ENCODE measurements around the gene KIF2A.
"Not testable (repeated sequence)": the region's sequence is repeated elsewhere in the genome, so short reads cannot be mapped to it uniquely, and the experiment has no call there.

Gene KIF2A

GRCh38 chr5:62288118-62288517 lies 17.9 kb upstream of the KIF2A start:
- no peaks in the 10 kb centered on the region for H4K20me1 ChIP-seq (ENCODE audit: insufficient read depth, low read length)
- no peak overlapping the region for H3K4me2 ChIP-seq (ENCODE audit: insufficient read depth, low read length)
- DNase-seq (no peak), ATAC-seq (ENCODE audit: insufficient read depth, low read depth) (no peak)
- no peak overlapping the region for H3K9ac ChIP-seq (ENCODE audit: low read depth, low read length)
- H3K27me3 ChIP-seq (ENCODE audit: insufficient read depth, low read length, poor library complexity), result no peaks in the 10 kb centered on the region
- no peaks in the 10 kb centered on the region for H3K9me3 ChIP-seq (ENCODE audit: insufficient read depth, low read length, severe bottlenecking)
- H2AFZ ChIP-seq (ENCODE audit: low read depth, low read length), result no peak overlapping the region
- H3K79me2 ChIP-seq (ENCODE audit: insufficient read depth, low read length), result no peaks in the 10 kb centered on the region
- H3K36me3 ChIP-seq (ENCODE audit: insufficient read depth, low read length), result no peaks in the 10 kb centered on the region
- TF ChIP-seq EZH2 (IDR thresholded peaks at IDR 0.05; ENCODE audit: borderline replicate concordance, low read depth, low read length, severe bottlenecking) (no peak), CTCF (IDR thresholded peaks at IDR 0.05; ENCODE audit: borderline replicate concordance, extremely low read depth, low read length, poor library complexity, severe bottlenecking) (no peak)
- no peak overlapping the region for H3K4me3 ChIP-seq (ENCODE audit: low read depth in 1 of 2, low read length in 2 of 2)
- H3K27ac ChIP-seq (ENCODE audit: low read length), result no peak overlapping the region
- H3K4me1 ChIP-seq (ENCODE audit: insufficient read depth, low read length), result no peaks in the 10 kb centered on the region

- no peak overlapping the region for H3K4me2 ChIP-seq (ENCODE audit: insufficient read depth, low read length)
- H3K27me3 ChIP-seq (ENCODE audit: insufficient read depth, low read length, poor library complexity), result no peaks in the 10 kb centered on the region
- H3K36me3 ChIP-seq (ENCODE audit: insufficient read depth, low read length), result no peaks in the 10 kb centered on the region
- no peaks in the 10 kb centered on the region for H4K20me1 ChIP-seq (ENCODE audit: insufficient read depth, low read length)
- H3K27ac ChIP-seq (ENCODE audit: low read length), result no peak overlapping the region
- no peak overlapping the region for H2AFZ ChIP-seq (ENCODE audit: low read depth, low read length)
- H3K4me1 ChIP-seq (ENCODE audit: insufficient read depth, low read length), result no peaks in the 10 kb centered on the region
- H3K9ac ChIP-seq (ENCODE audit: low read depth, low read length), result no peak overlapping the region
- H3K4me3 ChIP-seq (ENCODE audit: low read depth in 1 of 2, low read length in 2 of 2), result no peak overlapping the region
- H3K9me3 ChIP-seq (ENCODE audit: insufficient read depth, low read length, severe bottlenecking), result no peaks in the 10 kb centered on the region
- no peak for TF ChIP-seq CTCF (IDR thresholded peaks at IDR 0.05; ENCODE audit: borderline replicate concordance, extremely low read depth, low read length, poor library complexity, severe bottlenecking)
- no peak for TF ChIP-seq EZH2 (IDR thresholded peaks at IDR 0.05; ENCODE audit: borderline replicate concordance, low read depth, low read length, severe bottlenecking)
- no peak for DNase-seq
- H3K79me2 ChIP-seq (ENCODE audit: insufficient read depth, low read length), result no peaks in the 10 kb centered on the region
- ATAC-seq (ENCODE audit: insufficient read depth, low read depth), result no peak
These were observed 16.2 kb upstream of the KIF2A start for GRCh38 chr5:62289813-62290212.

GRCh38 chr5:62291829-62292228 lies 14.2 kb upstream of the KIF2A start:
- DNase-seq, result peak; percentile 33
- H3K4me1 ChIP-seq (ENCODE audit: insufficient read depth, low read length); H3K27ac ChIP-seq (ENCODE audit: low read length); H4K20me1 ChIP-seq (ENCODE audit: insufficient read depth, low read length); H3K9me3 ChIP-seq (ENCODE audit: insufficient read depth, low read length, severe bottlenecking); H3K4me3 ChIP-seq (ENCODE audit: low read depth in 1 of 2, low read length in 2 of 2); ATAC-seq (ENCODE audit: insufficient read depth, low read depth); H3K79me2 ChIP-seq (ENCODE audit: insufficient read depth, low read length); H3K27me3 ChIP-seq (ENCODE audit: insufficient read depth, low read length, poor library complexity); H3K4me2 ChIP-seq (ENCODE audit: insufficient read depth, low read length); H3K36me3 ChIP-seq (ENCODE audit: insufficient read depth, low read length); H3K9ac ChIP-seq (ENCODE audit: low read depth, low read length); H2AFZ ChIP-seq (ENCODE audit: low read depth, low read length): not testable (repeated sequence)

- Histone ChIP-seq H3K9ac (ENCODE audit: low read depth, low read length) (no peak overlapping the region), H3K36me3 (ENCODE audit: insufficient read depth, low read length) (no peaks in the 10 kb centered on the region), H3K79me2 (ENCODE audit: insufficient read depth, low read length) (no peaks in the 10 kb centered on the region), H3K9me3 (ENCODE audit: insufficient read depth, low read length, severe bottlenecking) (no peaks in the 10 kb centered on the region), H4K20me1 (ENCODE audit: insufficient read depth, low read length) (no peaks in the 10 kb centered on the region), H3K4me1 (ENCODE audit: insufficient read depth, low read length) (peaks cover 18% of the 10 kb centered on the region), H3K4me2 (ENCODE audit: insufficient read depth, low read length) (no peak overlapping the region), H3K27me3 (ENCODE audit: insufficient read depth, low read length, poor library complexity) (no peaks in the 10 kb centered on the region), H2AFZ (ENCODE audit: low read depth, low read length) (no peak overlapping the region), H3K27ac (ENCODE audit: low read length) (no peak overlapping the region), H3K4me3 (ENCODE audit: low read depth in 1 of 2, low read length in 2 of 2) (no peak overlapping the region)
- TF ChIP-seq CTCF (IDR thresholded peaks at IDR 0.05; ENCODE audit: borderline replicate concordance, extremely low read depth, low read length, poor library complexity, severe bottlenecking) (no peak), EZH2 (IDR thresholded peaks at IDR 0.05; ENCODE audit: borderline replicate concordance, low read depth, low read length, severe bottlenecking) (no peak)
- peak; percentile 61 for ATAC-seq (ENCODE audit: insufficient read depth, low read depth)
- DNase-seq, result no peak
These were observed 9.0 kb upstream of the KIF2A start for GRCh38 chr5:62296998-62297397.
